ENCODE measurements around the gene RGS10. TPM values are rescaled to one million over a fixed set of nuclear protein-coding genes. Genes with fewer than 3 reads are reported as not detected.

Gene RGS10
- total and polyA plus RNA-seq, 10 of the 15 experiments (the other 5 are each of a cell fraction or from before 2014, with no cell fraction given): 72.8 to 193 (median 127) TPM

DNA sequence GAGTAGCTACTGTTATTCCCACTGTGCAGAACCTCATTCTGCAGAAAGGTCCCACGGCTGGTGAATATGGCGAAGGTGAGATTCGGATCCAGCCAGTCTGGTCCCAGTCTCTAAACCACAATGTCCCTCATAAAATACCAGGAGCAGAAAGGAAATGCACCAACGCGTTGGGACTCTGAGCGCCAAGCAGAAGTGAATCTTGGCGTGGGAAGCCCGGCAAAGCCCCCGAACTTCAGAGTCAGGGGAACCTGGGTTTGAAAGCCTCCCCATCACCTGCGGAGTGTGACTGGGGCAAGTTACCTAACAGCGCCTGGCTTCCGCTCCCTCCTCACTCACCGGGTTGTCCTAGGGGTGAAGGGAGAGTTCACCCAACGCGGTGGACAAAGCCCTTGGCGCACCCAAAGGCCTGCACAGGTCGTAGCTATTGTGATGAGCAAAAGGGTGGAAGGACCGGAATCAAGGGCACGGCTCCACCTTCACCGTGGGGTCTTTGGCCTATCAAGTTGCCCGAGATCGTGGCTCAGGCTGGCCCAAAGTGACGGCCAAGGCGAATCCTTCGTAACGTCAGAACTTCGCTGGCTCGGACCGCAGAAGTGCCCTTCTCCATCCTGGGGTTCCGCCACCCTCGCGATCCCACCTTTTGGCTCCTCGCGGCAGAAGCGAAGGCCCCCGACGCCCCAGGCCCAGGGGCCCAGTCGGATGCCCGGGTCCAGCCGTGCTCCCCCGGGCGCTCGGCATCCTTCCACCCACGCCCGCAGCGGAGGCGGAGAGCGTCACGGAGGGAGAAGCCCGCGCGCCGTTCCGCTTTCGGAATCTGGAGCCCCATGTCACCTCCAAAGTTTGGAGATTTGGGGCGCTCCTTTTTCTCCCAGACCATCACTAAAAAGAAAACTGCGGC is 811 bp downstream of the RGS10 start:
- WGBS (ENCODE audit: insufficient coverage, insufficient replicate concordance, low lambda C conversion rate, missing lambda C conversion rate): under 1% methylated on average over 57 of the region's 57 CpGs
- TF ChIP-seq SRF (IDR thresholded peaks at IDR 0.05; ENCODE audit: low read depth in 2 of 2, low read length in 2 of 2) (no peak), SIN3A (IDR thresholded peaks at IDR 0.05; ENCODE audit: low read depth, low read length) (peak; percentile 3; the same call in 1 of the 2 replicates), IKZF1 (conservative IDR thresholded peaks at IDR 0.05) (peak; percentile 66; the same call in 1 of the 2 replicates), CREB1 (IDR thresholded peaks at IDR 0.05; ENCODE audit: low read depth) (peak; percentile 64), TAF1 (IDR thresholded peaks at IDR 0.05; ENCODE audit: borderline replicate concordance, low read depth, low read length) (0 out of 2 replicates have a peak, but pooled peaks have one; percentile 18), ZZZ3 (IDR thresholded peaks at IDR 0.05; ENCODE audit: control insufficient read depth, insufficient read length, low read depth) (no peak), YY1 (IDR thresholded peaks at IDR 0.05; ENCODE audit: low read depth, low read length) (0 out of 2 replicates have a peak, but pooled peaks have one; percentile 31), HDGF (IDR thresholded peaks at IDR 0.05) (peak; percentile 72)
- TF ChIP-seq, protein P1, sequence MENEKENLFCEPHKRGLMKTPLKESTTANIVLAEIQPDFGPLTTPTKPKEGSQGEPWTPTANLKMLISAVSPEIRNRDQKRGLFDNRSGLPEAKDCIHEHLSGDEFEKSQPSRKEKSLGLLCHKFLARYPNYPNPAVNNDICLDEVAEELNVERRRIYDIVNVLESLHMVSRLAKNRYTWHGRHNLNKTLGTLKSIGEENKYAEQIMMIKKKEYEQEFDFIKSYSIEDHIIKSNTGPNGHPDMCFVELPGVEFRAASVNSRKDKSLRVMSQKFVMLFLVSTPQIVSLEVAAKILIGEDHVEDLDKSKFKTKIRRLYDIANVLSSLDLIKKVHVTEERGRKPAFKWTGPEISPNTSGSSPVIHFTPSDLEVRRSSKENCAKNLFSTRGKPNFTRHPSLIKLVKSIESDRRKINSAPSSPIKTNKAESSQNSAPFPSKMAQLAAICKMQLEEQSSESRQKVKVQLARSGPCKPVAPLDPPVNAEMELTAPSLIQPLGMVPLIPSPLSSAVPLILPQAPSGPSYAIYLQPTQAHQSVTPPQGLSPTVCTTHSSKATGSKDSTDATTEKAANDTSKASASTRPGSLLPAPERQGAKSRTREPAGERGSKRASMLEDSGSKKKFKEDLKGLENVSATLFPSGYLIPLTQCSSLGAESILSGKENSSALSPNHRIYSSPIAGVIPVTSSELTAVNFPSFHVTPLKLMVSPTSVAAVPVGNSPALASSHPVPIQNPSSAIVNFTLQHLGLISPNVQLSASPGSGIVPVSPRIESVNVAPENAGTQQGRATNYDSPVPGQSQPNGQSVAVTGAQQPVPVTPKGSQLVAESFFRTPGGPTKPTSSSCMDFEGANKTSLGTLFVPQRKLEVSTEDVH (IDR thresholded peaks at IDR 0.05; ENCODE audit: low read depth, partially characterized antibody): no peak
- TF ChIP-seq, protein P2, sequence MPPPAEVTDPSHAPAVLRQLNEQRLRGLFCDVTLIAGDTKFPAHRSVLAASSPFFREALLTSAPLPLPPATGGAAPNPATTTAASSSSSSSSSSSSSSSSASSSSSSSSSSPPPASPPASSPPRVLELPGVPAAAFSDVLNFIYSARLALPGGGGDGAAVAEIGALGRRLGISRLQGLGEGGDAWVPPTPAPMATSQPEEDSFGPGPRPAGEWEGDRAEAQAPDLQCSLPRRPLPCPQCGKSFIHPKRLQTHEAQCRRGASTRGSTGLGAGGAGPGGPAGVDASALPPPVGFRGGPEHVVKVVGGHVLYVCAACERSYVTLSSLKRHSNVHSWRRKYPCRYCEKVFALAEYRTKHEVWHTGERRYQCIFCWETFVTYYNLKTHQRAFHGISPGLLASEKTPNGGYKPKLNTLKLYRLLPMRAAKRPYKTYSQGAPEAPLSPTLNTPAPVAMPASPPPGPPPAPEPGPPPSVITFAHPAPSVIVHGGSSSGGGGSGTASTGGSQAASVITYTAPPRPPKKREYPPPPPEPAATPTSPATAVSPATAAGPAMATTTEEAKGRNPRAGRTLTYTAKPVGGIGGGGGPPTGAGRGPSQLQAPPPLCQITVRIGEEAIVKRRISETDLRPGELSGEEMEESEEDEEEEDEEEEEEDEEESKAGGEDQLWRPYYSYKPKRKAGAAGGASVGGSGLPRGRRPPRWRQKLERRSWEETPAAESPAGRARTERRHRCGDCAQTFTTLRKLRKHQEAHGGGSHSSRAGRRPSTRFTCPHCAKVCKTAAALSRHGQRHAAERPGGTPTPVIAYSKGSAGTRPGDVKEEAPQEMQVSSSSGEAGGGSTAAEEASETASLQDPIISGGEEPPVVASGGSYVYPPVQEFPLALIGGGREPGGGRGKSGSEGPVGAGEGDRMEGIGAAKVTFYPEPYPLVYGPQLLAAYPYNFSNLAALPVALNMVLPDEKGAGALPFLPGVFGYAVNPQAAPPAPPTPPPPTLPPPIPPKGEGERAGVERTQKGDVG (CRISPR knock-in tag; IDR thresholded peaks at IDR 0.05): no peak
- TF ChIP-seq, protein P3, sequence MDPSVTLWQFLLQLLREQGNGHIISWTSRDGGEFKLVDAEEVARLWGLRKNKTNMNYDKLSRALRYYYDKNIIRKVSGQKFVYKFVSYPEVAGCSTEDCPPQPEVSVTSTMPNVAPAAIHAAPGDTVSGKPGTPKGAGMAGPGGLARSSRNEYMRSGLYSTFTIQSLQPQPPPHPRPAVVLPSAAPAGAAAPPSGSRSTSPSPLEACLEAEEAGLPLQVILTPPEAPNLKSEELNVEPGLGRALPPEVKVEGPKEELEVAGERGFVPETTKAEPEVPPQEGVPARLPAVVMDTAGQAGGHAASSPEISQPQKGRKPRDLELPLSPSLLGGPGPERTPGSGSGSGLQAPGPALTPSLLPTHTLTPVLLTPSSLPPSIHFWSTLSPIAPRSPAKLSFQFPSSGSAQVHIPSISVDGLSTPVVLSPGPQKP (IDR thresholded peaks at IDR 0.05; ENCODE audit: low read depth, low read length): peak; percentile 33; the same call in 1 of the 2 replicates
- TF ChIP-seq, protein P4, sequence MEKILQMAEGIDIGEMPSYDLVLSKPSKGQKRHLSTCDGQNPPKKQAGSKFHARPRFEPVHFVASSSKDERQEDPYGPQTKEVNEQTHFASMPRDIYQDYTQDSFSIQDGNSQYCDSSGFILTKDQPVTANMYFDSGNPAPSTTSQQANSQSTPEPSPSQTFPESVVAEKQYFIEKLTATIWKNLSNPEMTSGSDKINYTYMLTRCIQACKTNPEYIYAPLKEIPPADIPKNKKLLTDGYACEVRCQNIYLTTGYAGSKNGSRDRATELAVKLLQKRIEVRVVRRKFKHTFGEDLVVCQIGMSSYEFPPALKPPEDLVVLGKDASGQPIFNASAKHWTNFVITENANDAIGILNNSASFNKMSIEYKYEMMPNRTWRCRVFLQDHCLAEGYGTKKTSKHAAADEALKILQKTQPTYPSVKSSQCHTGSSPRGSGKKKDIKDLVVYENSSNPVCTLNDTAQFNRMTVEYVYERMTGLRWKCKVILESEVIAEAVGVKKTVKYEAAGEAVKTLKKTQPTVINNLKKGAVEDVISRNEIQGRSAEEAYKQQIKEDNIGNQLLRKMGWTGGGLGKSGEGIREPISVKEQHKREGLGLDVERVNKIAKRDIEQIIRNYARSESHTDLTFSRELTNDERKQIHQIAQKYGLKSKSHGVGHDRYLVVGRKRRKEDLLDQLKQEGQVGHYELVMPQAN (conservative IDR thresholded peaks at IDR 0.05): peak; percentile 14; the same call in 1 of the 2 replicates

More for the DNA sequence above, 811 bp downstream of the RGS10 start:
- ChIA-PET POLR2A (interaction anchor here (1.1 to 4.0 kb wide), 9 partner anchors 11 to 233 kb away, joined by 3 to 24 read pairs (median 5); partner anchors contain the start of gene TIAL1), CTCF (interaction anchor here (0.6 to 5.1 kb wide), 19 partner anchors 7 to 343 kb away, joined by 3 to 45 read pairs (median 8); partner anchors contain the start of genes GRK5 and TIAL1), RAD21 (ENCODE audit: unreplicated experiment) (interaction anchor here (0.6 to 5.3 kb wide), 16 partner anchors 10 to 335 kb away, joined by 3 to 55 read pairs (median 5); partner anchors contain the start of genes BAG3, GRK5 and TIAL1), SMC1A (ENCODE audit: uncharacterized antibody, unreplicated experiment) (interaction anchor here (1.0 to 6.4 kb wide), 12 partner anchors 15 to 343 kb away, joined by 3 to 62 read pairs (median 4); no protein-coding TSS in a partner anchor)
- FAIRE-seq (peak; percentile 59), DNase-seq (ENCODE audit: low read depth, low spot score) (no peak), ATAC-seq (peak; percentile 24)
- H2AFZ ChIP-seq (ENCODE audit: control insufficient read depth, low read depth, low read length): peak overlapping the region; percentile 71
- no peaks in the 10 kb centered on the region for H3K27me3 ChIP-seq (replicated peaks in 1 of 2; ENCODE audit: control insufficient read depth in 2 of 2, insufficient read depth in 2 of 2, low read length in 1 of 2)
- no peaks in the 10 kb centered on the region for H3K36me3 ChIP-seq (ENCODE audit: control insufficient read depth in 2 of 2, insufficient read depth in 2 of 2, low read length in 1 of 2)
- H3K9me3 ChIP-seq (replicated peaks; ENCODE audit: control insufficient read depth, insufficient read depth, low read length): no peaks in the 10 kb centered on the region
- H3K27ac ChIP-seq (ENCODE audit: control insufficient read depth, insufficient read depth): peak overlapping the region; percentile 59
- H3K9ac ChIP-seq (ENCODE audit: control insufficient read depth, insufficient read depth, low read length): peak overlapping the region; percentile 55
- peak overlapping the region; percentile 92 for H3K4me2 ChIP-seq (ENCODE audit: control insufficient read depth, insufficient read depth)
- H3K4me1 ChIP-seq (ENCODE audit: control insufficient read depth, insufficient read depth, low read length): peaks cover 26% of the 10 kb centered on the region
- no TSS peak for BruUV-seq (replicated peaks)
- in situ Hi-C loops (cut with MboI) (no loop called here), intact Hi-C loops (cut with micrococcal nuclease; ENCODE audit: unreplicated experiment) (loop anchor here (1.0 to 5.0 kb wide), 5 partner anchors 24 to 334 kb away; partner anchors contain the start of genes GRK5 and TIAL1)
- H4K20me1 ChIP-seq (ENCODE audit: control insufficient read depth, insufficient read depth): peaks cover 3% of the 10 kb centered on the region; the same call in 1 of the 2 replicates
- peak overlapping the region; percentile 84 for H3K4me3 ChIP-seq
- H3K79me2 ChIP-seq (ENCODE audit: control insufficient read depth, insufficient read depth, low read length): peaks cover 54% of the 10 kb centered on the region
